ENCODE data around the gene DNM2. TPM values are rescaled to one million over a fixed set of nuclear protein-coding genes. Genes with fewer than 3 reads are reported as not detected.
"Not testable (repeated sequence)": the region's sequence is repeated elsewhere in the genome, so short reads cannot be mapped to it uniquely, and the experiment has no call there.

Gene DNM2
- 100 to 1,000 TPM; 318 to 602 (median 562) TPM for total RNA-seq
- long read RNA-seq, donor 1, full-length matches to known transcripts, result 58 of 227 reads
- long read RNA-seq, donor 1, partial matches to known transcripts, result 122 of 227 reads
- long read RNA-seq, donor 1, other reads (novel, unspliced or antisense), result 47 of 227 reads
- long read RNA-seq, donor 2, full-length matches to known transcripts, result 1 of 47 reads
- long read RNA-seq, donor 2, partial matches to known transcripts, result 33 of 47 reads
- long read RNA-seq, donor 2, other reads (novel, unspliced or antisense), result 13 of 47 reads

GRCh38 chr19:10717356-10718204, at the start of gene DNM2:
DNM2 (plus strand) TSS chr19:10718079; CDS start chr19:10718243, 164 bp downstream.
- Histone ChIP-seq H3K9me3 (no peaks in the 10 kb centered on the region), H3K36me3 (ENCODE audit: low read depth) (peaks cover 9% of the 10 kb centered on the region), H3K4me1 (ENCODE audit: low read depth) (peaks cover 39% of the 10 kb centered on the region), H3K4me3 (peak within 1 kb of the TSS; percentile 90)
- intact Hi-C loops (cut with DNase I, micrococcal nuclease), result loop anchor here in 1 of 2 donors (5.0 to 10.0 kb wide), 2 partner anchors 50 to 147 kb away; no protein-coding TSS in a partner anchor
- peak; percentile 99 to 100 (median 99) for DNase-seq
- peak; percentile 80 for ATAC-seq
- peak; percentile 65 for TF ChIP-seq CTCF (IDR thresholded peaks at IDR 0.05)

- no peaks in the 10 kb centered on the region for H3K9me3 ChIP-seq
- H3K4me3 ChIP-seq, result no peak overlapping the region
- DNase-seq, result no peak
- peaks cover 5% of the 10 kb centered on the region for H3K4me1 ChIP-seq (ENCODE audit: low read depth)
- H3K36me3 ChIP-seq (ENCODE audit: low read depth), result no peaks in the 10 kb centered on the region
- no peak for TF ChIP-seq CTCF (IDR thresholded peaks at IDR 0.05)
- intact Hi-C loops (cut with DNase I, micrococcal nuclease), result no loop called here
- no peak for ATAC-seq
These were observed 48.6 kb upstream of the DNM2 start for GRCh38 chr19:10669246-10669645.

GRCh38 chr19:10670182-10670581, 47.7 kb upstream of the DNM2 start:
- no peak for TF ChIP-seq CTCF (IDR thresholded peaks at IDR 0.05)
- ATAC-seq, result no peak
- H3K4me3 ChIP-seq, result no peak overlapping the region
- peaks cover 5% of the 10 kb centered on the region for H3K4me1 ChIP-seq (ENCODE audit: low read depth)
- DNase-seq, result no peak
- intact Hi-C loops (cut with DNase I, micrococcal nuclease), result no loop called here
- H3K36me3 ChIP-seq (ENCODE audit: low read depth), result no peaks in the 10 kb centered on the region
- no peaks in the 10 kb centered on the region for H3K9me3 ChIP-seq

GRCh38 chr19:10670876-10671804, 46.7 kb upstream of the DNM2 start:
- ATAC-seq, result no peak
- Histone ChIP-seq H3K9me3 (no peaks in the 10 kb centered on the region), H3K36me3 (ENCODE audit: low read depth) (no peaks in the 10 kb centered on the region), H3K4me3 (no peak overlapping the region), H3K4me1 (ENCODE audit: low read depth) (peaks cover 5% of the 10 kb centered on the region)
- DNase-seq, result no peak
- intact Hi-C loops (cut with DNase I, micrococcal nuclease), result no loop called here
- TF ChIP-seq CTCF (IDR thresholded peaks at IDR 0.05), result no peak

GRCh38 chr19:10671922-10672321, 46.0 kb upstream of the DNM2 start:
- intact Hi-C loops (cut with DNase I, micrococcal nuclease); H3K9me3 ChIP-seq: not testable (repeated sequence)

GRCh38 chr19:10675214-10675613, 42.7 kb upstream of the DNM2 start:
- H3K4me3 ChIP-seq; DNase-seq; H3K4me1 ChIP-seq (ENCODE audit: low read depth); H3K9me3 ChIP-seq; intact Hi-C loops (cut with DNase I, micrococcal nuclease); ATAC-seq: not testable (repeated sequence)
- H3K36me3 ChIP-seq (ENCODE audit: low read depth), result peaks cover 25% of the 10 kb centered on the region

More at GRCh38 chr19:10671922-10672321, 46.0 kb upstream of the DNM2 start:
- ATAC-seq; DNase-seq; H3K4me1 ChIP-seq (ENCODE audit: low read depth); H3K36me3 ChIP-seq (ENCODE audit: low read depth); H3K4me3 ChIP-seq: not testable (repeated sequence)

Data from mucosa of descending colon (tissue), 3 donors.